OCI-LY1 (cell line): Measurements from ENCODE around the gene CYTH2.

Experiments
- H2AFZ ChIP-seq: fragments of 200-600 bp; sonication (generic), shearing (Covaris generic); 2 replicates; pipeline ENCODE4 v1.6.0; 2014; ENCODE audit warnings: antibody characterized with exemption, mild to moderate bottlenecking, low read length
- H3F3A ChIP-seq: fragments of 200-600 bp; sonication (generic), shearing (Covaris generic); 2 replicates; pipeline ENCODE4 v1.6.0; 2014; ENCODE audit warnings: mild to moderate bottlenecking, antibody characterized with exemption, low read length, moderate library complexity; ENCODE audit not compliant: insufficient read depth
- H3K27ac ChIP-seq: fragments of 200-600 bp; sonication (generic); 2 replicates; pipeline ENCODE4 v1.5.1; 2014; ENCODE audit warnings: low read length, mixed run types, mild to moderate bottlenecking, low read depth; ENCODE audit not compliant: poor library complexity, severe bottlenecking
- H3K27me3 ChIP-seq: fragments of 200-600 bp; sonication (generic); 2 replicates; pipeline ENCODE4 v1.6.0; 2014; ENCODE audit warnings: antibody characterized with exemption, mild to moderate bottlenecking, low read length, moderate library complexity; ENCODE audit not compliant: insufficient read depth
- H3K36me3 ChIP-seq: fragments of 200-600 bp; sonication (generic); 2 replicates; pipeline ENCODE4 v1.6.1; 2014; ENCODE audit warnings: mild to moderate bottlenecking, antibody characterized with exemption, low read length, moderate library complexity, mixed read lengths; ENCODE audit not compliant: insufficient read depth
- H3K4me1 ChIP-seq: fragments of 200-600 bp; sonication (generic); 2 replicates; pipeline ENCODE4 v1.5.1; 2014; ENCODE audit warnings: mild to moderate bottlenecking, low read length, moderate library complexity; ENCODE audit not compliant: insufficient read depth, severe bottlenecking
- H3K4me2 ChIP-seq: fragments of 200-600 bp; sonication (generic), shearing (Covaris generic); 2 replicates; pipeline ENCODE4 v1.6.1; 2014; ENCODE audit warnings: low read length
- H3K4me3 ChIP-seq: fragments of 200-600 bp; sonication (generic); 2 replicates; pipeline ENCODE4 v1.5.1; 2014; ENCODE audit warnings: low read length, low read depth, mild to moderate bottlenecking, mixed read lengths; ENCODE audit not compliant: poor library complexity, severe bottlenecking
- H3K79me2 ChIP-seq: fragments of 200-600 bp; shearing (Covaris generic); 2 replicates; pipeline ENCODE4 v1.6.1; 2016; ENCODE audit warnings: mixed run types, low read length, mixed read lengths; ENCODE audit not compliant: insufficient read depth
- H3K9ac ChIP-seq: fragments of 200-600 bp; sonication (generic), shearing (Covaris generic); 2 replicates; pipeline ENCODE4 v1.6.1; 2014; ENCODE audit warnings: mild to moderate bottlenecking, low read length, mixed read lengths
- H3K9me2 ChIP-seq: fragments of 200-600 bp; sonication (generic), shearing (Covaris generic); 2 replicates; pipeline ENCODE4 v1.6.1; 2014; ENCODE audit warnings: low read depth, mild to moderate bottlenecking, low read length, mixed read lengths
- H3K9me3 ChIP-seq: fragments of 200-600 bp; shearing (Covaris generic); 2 replicates; pipeline ENCODE4 v1.6.1; 2014; ENCODE audit warnings: low read length, mixed read lengths
- H4K20me1 ChIP-seq: fragments of 200-600 bp; sonication (generic), shearing (Covaris generic); 2 replicates; pipeline ENCODE4 v1.6.0; 2016; ENCODE audit warnings: mild to moderate bottlenecking, low read length; ENCODE audit not compliant: insufficient read depth
- EZH2 ChIP-seq: fragments of 200-600 bp; sonication (generic), shearing (Covaris generic); IDR thresholded peaks from 2 replicates; pipeline ENCODE4 v1.8.0; 2017; ENCODE audit warnings: borderline replicate concordance, mixed run types, mild to moderate bottlenecking, antibody characterized with exemption, low read length, moderate library complexity, mixed read lengths
- TF ChIP-seq, protein P1 (sequence below): fragments of 200-600 bp; sonication (generic), shearing (Covaris generic); IDR thresholded peaks from 2 replicates; pipeline ENCODE4 v1.5.1; 2017; ENCODE audit warnings: mild to moderate bottlenecking, antibody characterized with exemption, low read length, moderate library complexity, mixed read lengths

The CYTH2 gene

DNA sequence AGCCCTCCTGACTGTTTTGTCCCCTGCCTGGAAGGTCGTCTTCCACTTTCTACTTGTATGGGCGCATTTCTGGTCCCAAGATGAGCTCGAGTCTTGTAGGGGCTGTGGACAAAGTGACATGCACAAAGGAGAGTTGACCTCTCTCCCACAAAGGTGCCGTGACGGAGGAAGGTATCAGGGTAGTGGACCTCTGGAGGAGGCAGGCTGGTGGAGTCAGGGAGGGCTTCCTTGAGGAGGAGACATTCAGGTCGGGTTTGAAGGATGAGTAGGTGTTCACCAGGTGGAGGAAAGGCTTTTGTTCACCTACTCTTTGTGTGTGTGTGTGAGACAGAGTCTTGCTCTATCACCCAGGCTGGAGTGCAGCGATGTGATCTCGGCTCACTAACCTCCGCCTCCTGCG, 1.7 kb downstream of the CYTH2 start:
- Histone ChIP-seq H2AFZ (no peak overlapping the region), H3K27ac (no peak overlapping the region), H3K4me1 (peaks cover 12% of the 10 kb centered on the region), H4K20me1 (no peaks in the 10 kb centered on the region), H3K4me3 (no peak overlapping the region), H3K27me3 (no peaks in the 10 kb centered on the region), H3F3A (no peaks in the 10 kb centered on the region), H3K4me2 (no peak overlapping the region), H3K9me3 (no peaks in the 10 kb centered on the region), H3K36me3 (peaks cover 47% of the 10 kb centered on the region), H3K79me2 (no peaks in the 10 kb centered on the region), H3K9ac (no peak overlapping the region), H3K9me2 (no peaks in the 10 kb centered on the region)
- TF ChIP-seq, protein P1, sequence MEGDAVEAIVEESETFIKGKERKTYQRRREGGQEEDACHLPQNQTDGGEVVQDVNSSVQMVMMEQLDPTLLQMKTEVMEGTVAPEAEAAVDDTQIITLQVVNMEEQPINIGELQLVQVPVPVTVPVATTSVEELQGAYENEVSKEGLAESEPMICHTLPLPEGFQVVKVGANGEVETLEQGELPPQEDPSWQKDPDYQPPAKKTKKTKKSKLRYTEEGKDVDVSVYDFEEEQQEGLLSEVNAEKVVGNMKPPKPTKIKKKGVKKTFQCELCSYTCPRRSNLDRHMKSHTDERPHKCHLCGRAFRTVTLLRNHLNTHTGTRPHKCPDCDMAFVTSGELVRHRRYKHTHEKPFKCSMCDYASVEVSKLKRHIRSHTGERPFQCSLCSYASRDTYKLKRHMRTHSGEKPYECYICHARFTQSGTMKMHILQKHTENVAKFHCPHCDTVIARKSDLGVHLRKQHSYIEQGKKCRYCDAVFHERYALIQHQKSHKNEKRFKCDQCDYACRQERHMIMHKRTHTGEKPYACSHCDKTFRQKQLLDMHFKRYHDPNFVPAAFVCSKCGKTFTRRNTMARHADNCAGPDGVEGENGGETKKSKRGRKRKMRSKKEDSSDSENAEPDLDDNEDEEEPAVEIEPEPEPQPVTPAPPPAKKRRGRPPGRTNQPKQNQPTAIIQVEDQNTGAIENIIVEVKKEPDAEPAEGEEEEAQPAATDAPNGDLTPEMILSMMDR, result no peak
- TF ChIP-seq EZH2, result no peak

DNA sequence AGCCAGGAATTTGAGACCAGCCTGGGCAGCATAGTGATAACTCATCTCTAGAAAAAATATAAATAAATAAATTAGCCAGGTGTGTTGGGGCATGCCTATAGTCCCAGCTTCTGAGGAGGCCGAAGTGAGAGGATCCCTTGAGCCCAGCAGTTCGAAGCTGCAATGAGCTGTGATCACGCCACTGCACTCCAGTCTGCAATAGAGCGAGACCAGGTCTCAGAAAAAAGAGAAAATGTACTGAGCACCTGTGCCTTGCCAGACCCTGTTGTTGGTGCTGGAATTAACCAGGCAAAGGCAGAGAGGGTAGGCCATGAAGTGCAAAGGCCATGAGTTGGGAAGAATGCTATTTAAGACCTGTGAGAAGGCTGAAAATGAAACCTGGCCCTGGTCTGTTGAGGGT, 2.7 kb downstream of the CYTH2 start:
- Histone ChIP-seq H4K20me1 (no peaks in the 10 kb centered on the region), H3K4me2 (no peak overlapping the region)

DNA sequence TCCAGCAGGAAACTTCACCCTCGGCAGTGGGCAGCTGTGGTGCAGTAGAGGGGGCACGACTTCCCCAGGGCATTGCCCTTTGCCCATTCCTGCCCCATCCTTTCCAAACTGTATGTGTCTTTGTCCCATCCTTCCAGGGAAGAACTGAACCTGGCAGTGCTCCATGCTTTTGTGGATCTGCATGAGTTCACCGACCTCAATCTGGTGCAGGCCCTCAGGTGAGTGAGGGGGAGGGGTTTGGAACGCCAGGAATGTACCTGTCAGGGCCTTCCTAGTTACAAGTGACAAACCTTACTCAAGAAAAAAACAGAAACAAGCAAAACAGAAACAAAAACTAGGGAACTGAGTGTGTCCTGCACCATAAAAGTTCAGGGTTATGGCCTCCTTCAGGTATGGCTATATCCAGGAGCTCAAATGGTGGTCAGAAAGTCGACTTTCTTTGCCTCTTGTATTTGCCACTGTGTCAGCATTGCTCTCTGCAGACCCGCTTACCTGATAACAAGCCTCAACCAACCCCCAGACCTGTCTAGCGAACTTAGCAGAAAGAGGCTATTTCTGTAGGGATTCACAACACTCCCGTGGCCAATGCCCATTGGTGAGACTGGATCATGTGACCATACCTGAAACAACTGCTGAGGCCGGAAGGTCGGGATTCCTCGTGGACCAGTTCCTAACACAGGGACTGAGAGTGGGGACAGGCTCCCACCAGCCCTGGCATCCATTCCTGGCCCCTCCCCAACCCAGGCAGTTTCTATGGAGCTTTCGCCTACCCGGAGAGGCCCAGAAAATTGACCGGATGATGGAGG, 4.2 kb downstream of the CYTH2 start:
- Histone ChIP-seq H3F3A (no peaks in the 10 kb centered on the region), H3K79me2 (no peaks in the 10 kb centered on the region), H4K20me1 (no peaks in the 10 kb centered on the region), H3K36me3 (peaks cover 59% of the 10 kb centered on the region), H2AFZ (no peak overlapping the region), H3K4me2 (no peak overlapping the region), H3K9me2 (no peaks in the 10 kb centered on the region), H3K9ac (no peak overlapping the region), H3K27ac (no peak overlapping the region), H3K4me3 (no peak overlapping the region), H3K4me1 (peaks cover 9% of the 10 kb centered on the region), H3K27me3 (no peaks in the 10 kb centered on the region), H3K9me3 (no peaks in the 10 kb centered on the region)
- TF ChIP-seq EZH2, result no peak
- TF ChIP-seq, protein P1, result no peak

More for the DNA sequence above, 2.7 kb downstream of the CYTH2 start:
- no peak for TF ChIP-seq EZH2
- TF ChIP-seq, protein P1, result no peak
- H3K4me1 ChIP-seq, result peaks cover 12% of the 10 kb centered on the region
- H3K79me2 ChIP-seq, result no peaks in the 10 kb centered on the region
- no peaks in the 10 kb centered on the region for H3F3A ChIP-seq
- peaks cover 52% of the 10 kb centered on the region for H3K36me3 ChIP-seq
- H3K9ac ChIP-seq, result no peak overlapping the region
- no peaks in the 10 kb centered on the region for H3K9me3 ChIP-seq
- H3K27me3 ChIP-seq, result no peaks in the 10 kb centered on the region
- no peak overlapping the region for H2AFZ ChIP-seq
- H3K27ac ChIP-seq, result no peak overlapping the region
- H3K9me2 ChIP-seq, result no peaks in the 10 kb centered on the region
- H3K4me3 ChIP-seq, result no peak overlapping the region
